K562 (cell line): ENCODE data around the gene SAMD11. TPM values are rescaled to one million over a fixed set of nuclear protein-coding genes. Genes with fewer than 3 reads are reported as not detected.

Experiments
- ARID1B ChIP-seq: fragments of 450-650 bp; IDR thresholded peaks from 2 replicates; pipeline ENCODE4 v1.6.1; 2016; ENCODE audit warnings: antibody characterized with exemption, mild to moderate bottlenecking, inconsistent platforms
- GABPB2 ChIP-seq: fragments of 250-450 bp; sonication (Bioruptor Pico); conservative IDR thresholded peaks from 2 replicates; pipeline ENCODE4 v1.5.1; 2021; ENCODE audit warnings: mild to moderate bottlenecking
- GTF2B ChIP-seq: IDR thresholded peaks from 2 replicates; pipeline ENCODE4 v1.6.1; 2011; ENCODE audit not compliant: insufficient read length; ENCODE audit errors: extremely low read depth
- HMGN3 ChIP-seq: IDR thresholded peaks from 2 replicates; pipeline ENCODE4 v1.6.1; 2011; ENCODE audit warnings: borderline replicate concordance, low read depth, mild to moderate bottlenecking, mixed read lengths, low read length; ENCODE audit not compliant: insufficient read length; ENCODE audit errors: extremely low read depth
- MGA ChIP-seq: fragments of 450-650 bp; IDR thresholded peaks from 2 replicates; pipeline ENCODE4 v1.6.1; 2016; ENCODE audit warnings: mild to moderate bottlenecking, moderate library complexity
- MYNN ChIP-seq, 2 experiments: sonication (generic); formaldehyde crosslinking in 1 of 2; IDR thresholded peaks; 2 replicates each; pipeline versions ENCODE4 v1.5.0 to v1.6.1; 2016 to 2020; ENCODE audit warnings: antibody characterized with exemption in 1 of 2, missing genetic modification reagents in 1 of 2
- SP2 ChIP-seq: IDR thresholded peaks from 2 replicates; pipeline ENCODE4 v1.6.1; 2011; ENCODE audit warnings: mild to moderate bottlenecking, low read depth, low read length, moderate library complexity; ENCODE audit not compliant: poor library complexity, severe bottlenecking; ENCODE audit errors: extremely low read depth
- SREBF1 ChIP-seq: fragments of 150-350 bp; IDR thresholded peaks from 2 replicates; pipeline ENCODE4 v1.6.1; 2014; ENCODE audit warnings: antibody characterized with exemption, low read depth, low read length, borderline replicate concordance
- SRSF7 ChIP-seq: fragments of 200-400 bp; formaldehyde crosslinking; optimal IDR thresholded peaks from 2 replicates; pipeline ENCODE3; 2017; ENCODE audit warnings: mild to moderate bottlenecking, low read depth, low read length
- ZBTB9 ChIP-seq: fragments of 450-650 bp; formaldehyde crosslinking; IDR thresholded peaks from 2 replicates; pipeline ENCODE4 v1.4.0; 2020; ENCODE audit warnings: mild to moderate bottlenecking, moderate library complexity
- ZNF311 ChIP-seq: fragments of 250-450 bp; sonication (Bioruptor Pico); IDR thresholded peaks from 2 replicates; pipeline ENCODE4 v1.4.0; 2020; ENCODE audit warnings: mild to moderate bottlenecking, moderate library complexity
- ZZZ3 ChIP-seq: fragments of 450-650 bp; IDR thresholded peaks from 2 replicates; pipeline ENCODE4 v1.6.1; 2016; ENCODE audit warnings: antibody characterized with exemption, mild to moderate bottlenecking, moderate library complexity
- polyA plus RNA-seq, 8 experiments: library from polyadenylated mRNA; depleted of rRNA in 4 of 8; stranded (reverse) in 5 of 8; unstranded in 3 of 8; fragments of >200 nt; fragmentation: Nextera tagmentation in 2 of 8; fragmentation: Illumina TruSeq in 1 of 8; extraction: Ambion mirVana in 2 of 8; extraction: Trizol in 1 of 8; gene quantifications; 2 replicates each; pipeline versions ENCODE4 v1.2.1 to v1.2.3, GENCODE V29; 2011 to 2014; ENCODE audit warnings: inconsistent platforms in 1 of 8, missing spikeins in 1 of 8
- total RNA-seq, 7 experiments: library from RNA; depleted of rRNA in 6 of 7; stranded (reverse); fragments of >200 nt in 6 of 7; fragmentation: Illumina TruSeq in 2 of 7; extraction: Trizol in 2 of 7; gene quantifications; 2 replicates each; pipeline versions ENCODE4 v1.2.1 to v1.2.3, GENCODE V29; 2011 to 2021; ENCODE audit warnings: low replicate concordance in 1 of 7

Gene SAMD11
- total and polyA plus RNA-seq, 9 of the 15 experiments (the other 6 are each of a cell fraction or from before 2014, with no cell fraction given), result 0.07 to 0.82 (median 0.11) TPM; not detected in 2

DNA sequence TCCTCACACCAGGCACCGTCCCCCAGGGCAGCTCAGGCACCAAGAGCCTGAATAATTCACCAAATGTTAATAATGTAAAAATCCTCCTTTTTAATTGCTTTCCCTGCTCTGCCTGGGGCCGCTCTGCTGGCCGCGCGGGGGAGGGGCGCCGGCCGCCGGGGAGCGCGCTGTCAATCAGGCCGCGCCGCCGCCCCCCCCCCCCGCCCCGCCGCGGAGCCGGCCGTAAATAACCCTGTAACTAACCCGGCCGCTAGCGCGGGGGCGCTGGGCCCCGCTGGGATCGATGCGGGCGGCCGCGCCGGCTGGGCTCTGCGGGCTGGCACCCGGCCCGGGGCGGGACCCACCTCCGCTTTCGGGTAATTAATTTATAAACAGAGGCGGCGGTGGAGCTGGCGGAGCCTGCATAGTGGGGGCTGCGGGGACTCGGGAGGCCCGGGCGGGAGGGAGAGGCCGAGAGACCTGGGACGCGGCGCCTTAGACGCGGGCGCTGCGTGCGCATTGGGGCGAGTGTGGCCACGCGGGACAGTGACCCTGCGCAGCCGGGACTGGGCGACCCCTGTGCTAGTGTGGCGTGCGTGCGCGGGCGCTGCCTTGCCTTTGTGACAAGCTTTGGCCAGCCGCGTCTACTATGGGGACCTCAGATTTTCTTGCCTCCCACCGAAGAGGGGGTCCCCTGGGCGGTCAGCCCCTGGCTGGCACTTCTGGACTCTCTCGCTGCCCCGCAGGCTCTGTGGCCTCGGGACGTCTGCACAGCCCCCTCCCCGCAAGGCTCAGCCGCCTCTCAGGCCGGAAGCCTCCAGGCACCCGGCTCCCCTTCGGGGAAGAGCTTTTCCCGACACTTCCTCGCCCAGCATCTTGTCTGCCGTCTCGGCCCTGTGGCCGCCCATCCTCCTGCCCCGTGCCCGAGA is 16.6 kb downstream of the SAMD11 start (continued):
- TF ChIP-seq ZBTB9, result no peak
- TF ChIP-seq SRSF7, result no peak
- no peak for TF ChIP-seq MYNN (IDR thresholded peaks at IDR 0.05)
- no peak for TF ChIP-seq MYNN (CRISPR knock-in tag; IDR thresholded peaks at IDR 0.05)
- TF ChIP-seq SREBF1, result no peak
- TF ChIP-seq ZZZ3, result no peak
- peak; percentile 75 for TF ChIP-seq HMGN3
- no peak for TF ChIP-seq GABPB2 (CRISPR knock-in tag)
- no peak for TF ChIP-seq SP2
- no peak for TF ChIP-seq ZNF311 (CRISPR knock-in tag)
- no peak for TF ChIP-seq ARID1B
- no peak for TF ChIP-seq GTF2B
- TF ChIP-seq MGA, result no peak
